RWPE2 (cell line): ENCODE measurements around the gene CAPNS2.
A peak's percentile ranks its signal among the peaks of the same experiment; 100 is the strongest.

Experiments
- ATAC-seq: fragments of 200-7000 bp; cut with Tn5 transposase; 3 replicates; pipeline ENCODE4 v1.9.1; 2021; ENCODE audit warnings: low read depth
- DNase-seq: peaks from one replicate; pipeline ENCODE4 v3.0.0-alpha.2; 2020; ENCODE audit warnings: low spot score
- H3K27ac ChIP-seq: fragments of 450-650 bp; 2 replicates; pipeline ENCODE4 v1.5.1; 2017; ENCODE audit warnings: mild to moderate bottlenecking; ENCODE audit not compliant: poor library complexity, severe bottlenecking
- H3K27me3 ChIP-seq: fragments of 250-450 bp; sonication (Bioruptor Pico); 2 replicates; pipeline ENCODE4 v1.5.1; 2021; ENCODE audit warnings: mild to moderate bottlenecking, moderate library complexity; ENCODE audit not compliant: insufficient read depth, poor library complexity, severe bottlenecking
- H3K36me3 ChIP-seq: fragments of 250-450 bp; sonication (Bioruptor Pico); 2 replicates; pipeline ENCODE4 v1.5.1; 2020; ENCODE audit warnings: low read depth, mild to moderate bottlenecking, moderate library complexity
- H3K4me1 ChIP-seq: fragments of 250-450 bp; sonication (Bioruptor Pico); 2 replicates; pipeline ENCODE4 v1.5.1; 2021; ENCODE audit warnings: mild to moderate bottlenecking, moderate library complexity; ENCODE audit not compliant: insufficient read depth, poor library complexity, severe bottlenecking
- H3K4me3 ChIP-seq: fragments of 250-450 bp; sonication (Bioruptor Pico); 2 replicates; pipeline ENCODE4 v1.5.1; 2021; ENCODE audit warnings: mild to moderate bottlenecking, moderate library complexity; ENCODE audit not compliant: severe bottlenecking
- H3K9me3 ChIP-seq: fragments of 250-450 bp; sonication (Bioruptor Pico); 2 replicates; pipeline ENCODE4 v1.5.1; 2021; ENCODE audit warnings: mild to moderate bottlenecking, moderate library complexity; ENCODE audit not compliant: severe bottlenecking
- TF ChIP-seq, protein P1 (sequence below): fragments of 450-650 bp; IDR thresholded peaks from one replicate; pipeline ENCODE4 v1.5.1; 2017; ENCODE audit warnings: mild to moderate bottlenecking, moderate library complexity; ENCODE audit not compliant: poor library complexity, severe bottlenecking

CAPNS2 gene

GRCh38 chr16:55530316-55530856, 36.1 kb upstream of the CAPNS2 start:
- no peak for DNase-seq
- no peak overlapping the region for H3K4me3 ChIP-seq
- ATAC-seq = no peak

GRCh38 chr16:55532227-55532626, 34.3 kb upstream of the CAPNS2 start:
- ATAC-seq (no peak), DNase-seq (no peak)
- H3K4me1 ChIP-seq = peaks cover 5% of the 10 kb centered on the region
- no peaks in the 10 kb centered on the region for H3K9me3 ChIP-seq
- TF ChIP-seq, protein P1, sequence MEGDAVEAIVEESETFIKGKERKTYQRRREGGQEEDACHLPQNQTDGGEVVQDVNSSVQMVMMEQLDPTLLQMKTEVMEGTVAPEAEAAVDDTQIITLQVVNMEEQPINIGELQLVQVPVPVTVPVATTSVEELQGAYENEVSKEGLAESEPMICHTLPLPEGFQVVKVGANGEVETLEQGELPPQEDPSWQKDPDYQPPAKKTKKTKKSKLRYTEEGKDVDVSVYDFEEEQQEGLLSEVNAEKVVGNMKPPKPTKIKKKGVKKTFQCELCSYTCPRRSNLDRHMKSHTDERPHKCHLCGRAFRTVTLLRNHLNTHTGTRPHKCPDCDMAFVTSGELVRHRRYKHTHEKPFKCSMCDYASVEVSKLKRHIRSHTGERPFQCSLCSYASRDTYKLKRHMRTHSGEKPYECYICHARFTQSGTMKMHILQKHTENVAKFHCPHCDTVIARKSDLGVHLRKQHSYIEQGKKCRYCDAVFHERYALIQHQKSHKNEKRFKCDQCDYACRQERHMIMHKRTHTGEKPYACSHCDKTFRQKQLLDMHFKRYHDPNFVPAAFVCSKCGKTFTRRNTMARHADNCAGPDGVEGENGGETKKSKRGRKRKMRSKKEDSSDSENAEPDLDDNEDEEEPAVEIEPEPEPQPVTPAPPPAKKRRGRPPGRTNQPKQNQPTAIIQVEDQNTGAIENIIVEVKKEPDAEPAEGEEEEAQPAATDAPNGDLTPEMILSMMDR = no peak
- H3K27me3 ChIP-seq = no peaks in the 10 kb centered on the region
- H3K4me3 ChIP-seq = no peak overlapping the region
- no peak overlapping the region for H3K27ac ChIP-seq
- H3K36me3 ChIP-seq = peaks cover 75% of the 10 kb centered on the region

More at GRCh38 chr16:55530316-55530856, 36.1 kb upstream of the CAPNS2 start:
- TF ChIP-seq, protein P1 = no peak
- Histone ChIP-seq H3K27ac (no peak overlapping the region), H3K36me3 (peaks cover 69% of the 10 kb centered on the region), H3K27me3 (no peaks in the 10 kb centered on the region), H3K4me1 (peaks cover 18% of the 10 kb centered on the region), H3K9me3 (no peaks in the 10 kb centered on the region)

GRCh38 chr16:55534756-55535155, 31.7 kb upstream of the CAPNS2 start:
- TF ChIP-seq, protein P1 = no peak
- DNase-seq (no peak), ATAC-seq (no peak)
- Histone ChIP-seq H3K27ac (no peak overlapping the region), H3K4me1 (peaks cover 8% of the 10 kb centered on the region), H3K9me3 (no peaks in the 10 kb centered on the region), H3K27me3 (no peaks in the 10 kb centered on the region), H3K4me3 (no peak overlapping the region), H3K36me3 (peaks cover 54% of the 10 kb centered on the region)

- DNase-seq (no peak), ATAC-seq (peak; percentile 17; the same call in 1 of the 3 replicates)
- Histone ChIP-seq H3K4me3 (no peak overlapping the region), H3K27me3 (no peaks in the 10 kb centered on the region), H3K9me3 (no peaks in the 10 kb centered on the region), H3K36me3 (peaks cover 40% of the 10 kb centered on the region), H3K4me1 (peaks cover 7% of the 10 kb centered on the region), H3K27ac (no peak overlapping the region)
- TF ChIP-seq, protein P1 = no peak
Measured at GRCh38 chr16:55539049-55539448, 27.4 kb upstream of the CAPNS2 start.

DNA sequence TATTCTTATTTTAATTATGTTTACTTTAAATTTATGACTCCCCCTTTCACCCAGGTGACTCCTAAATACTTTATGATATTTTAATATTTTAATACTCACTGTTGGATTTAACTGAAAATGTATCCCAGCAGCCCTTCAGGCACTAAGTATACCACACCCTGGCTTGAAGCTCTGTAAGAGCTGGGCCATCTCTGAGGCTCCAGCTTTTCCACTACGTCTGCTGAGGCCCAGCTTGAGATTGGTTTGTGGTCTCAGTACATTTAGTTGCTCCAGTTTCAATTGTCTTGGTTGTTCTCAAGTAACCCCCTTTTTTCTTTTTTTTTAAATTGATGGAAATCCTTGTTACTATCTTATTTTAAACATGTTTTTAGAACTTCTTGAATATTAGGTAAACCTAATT, 27.0 kb upstream of the CAPNS2 start:
- no peaks in the 10 kb centered on the region for H3K27me3 ChIP-seq
- no peaks in the 10 kb centered on the region for H3K9me3 ChIP-seq
- ATAC-seq (no peak), DNase-seq (no peak)
- TF ChIP-seq, protein P1 = no peak
- peaks cover 4% of the 10 kb centered on the region for H3K4me1 ChIP-seq
- H3K36me3 ChIP-seq = peaks cover 36% of the 10 kb centered on the region
- no peak overlapping the region for H3K4me3 ChIP-seq
- no peak overlapping the region for H3K27ac ChIP-seq
